GM12891 (cell line): ENCODE data around the gene INO80C.

Experiments used
- DNase-seq: peaks from one replicate; pipeline ENCODE4 v3.0.0; 2011; ENCODE audit warnings: low spot score; ENCODE audit not compliant: insufficient read length
- FAIRE-seq: peaks from 2 replicates; lab custom pipeline; 2011; peaks lifted over from hg19 to GRCh38; lab: Jason Lieb, UNC
- PAX5 ChIP-seq: IDR thresholded peaks from 2 replicates; pipeline ENCODE4 v1.6.1; 2011; ENCODE audit warnings: low read length, moderate library complexity, mild to moderate bottlenecking; ENCODE audit not compliant: insufficient read depth, severe bottlenecking
- POLR2A ChIP-seq: IDR thresholded peaks from 2 replicates; pipeline ENCODE4 v1.6.1; 2011; ENCODE audit warnings: low read depth, low read length, control low read depth
- POLR2AphosphoS5 ChIP-seq: IDR thresholded peaks from 2 replicates; pipeline ENCODE4 v1.6.1; 2011; ENCODE audit warnings: low read depth, low read length, control low read depth
- POU2F2 ChIP-seq: IDR thresholded peaks from 2 replicates; pipeline ENCODE4 v1.6.1; 2011; ENCODE audit warnings: low read depth, mild to moderate bottlenecking, control low read depth, low read length, moderate library complexity
- SPI1 ChIP-seq: IDR thresholded peaks from 2 replicates; pipeline ENCODE4 v1.6.1; 2011; ENCODE audit warnings: low read depth, low read length, control low read depth
- TAF1 ChIP-seq: IDR thresholded peaks from 2 replicates; pipeline ENCODE4 v1.6.1; 2011; ENCODE audit warnings: low read depth, low read length, control low read depth

Gene INO80C

GRCh38 chr18:35431374-35431741 is 66.4 kb downstream of the INO80C start:
- DNase-seq, result no peak
- TF ChIP-seq TAF1 (no peak), POLR2A (no peak), POU2F2 (no peak), SPI1 (no peak), POLR2AphosphoS5 (no peak), PAX5 (no peak)
- no peak for FAIRE-seq

GRCh38 chr18:35430721-35431373 is 66.9 kb downstream of the INO80C start:
- TF ChIP-seq POLR2A, result no peak
- TF ChIP-seq TAF1, result no peak
- TF ChIP-seq POLR2AphosphoS5, result no peak
- no peak for TF ChIP-seq POU2F2
- TF ChIP-seq SPI1, result no peak
- TF ChIP-seq PAX5, result no peak
- no peak for FAIRE-seq
- DNase-seq, result no peak

GRCh38 chr18:35426786-35427185 is 71.0 kb downstream of the INO80C start:
- TF ChIP-seq POLR2A, result no peak
- no peak for TF ChIP-seq PAX5
- no peak for TF ChIP-seq TAF1
- no peak for TF ChIP-seq POLR2AphosphoS5
- DNase-seq, result no peak

GRCh38 chr18:35424356-35424755 is 73.4 kb downstream of the INO80C start:
- TF ChIP-seq POLR2A (no peak), SPI1 (no peak), POLR2AphosphoS5 (no peak)
- DNase-seq (no peak), FAIRE-seq (no peak)

More at GRCh38 chr18:35426786-35427185, 71.0 kb downstream of the INO80C start:
- no peak for FAIRE-seq

GRCh38 chr18:35422237-35422636 is 75.5 kb downstream of the INO80C start:
- no peak for FAIRE-seq
- TF ChIP-seq POLR2A (no peak), SPI1 (no peak), PAX5 (no peak), POLR2AphosphoS5 (no peak), POU2F2 (no peak), TAF1 (no peak)
- no peak for DNase-seq

- DNase-seq (no peak), FAIRE-seq (no peak)
- no peak for TF ChIP-seq POU2F2
- TF ChIP-seq PAX5, result no peak
- TF ChIP-seq POLR2A, result no peak
- no peak for TF ChIP-seq POLR2AphosphoS5
- TF ChIP-seq TAF1, result no peak
- no peak for TF ChIP-seq SPI1
Measured at GRCh38 chr18:35418610-35419009, 79.2 kb downstream of the INO80C start.
